HCT116 (cell line): ENCODE measurements around the gene NXPH2.

Experiments used
- ATF3 ChIP-seq: IDR thresholded peaks from 2 replicates; pipeline ENCODE4 v1.6.1; 2012
- CTCF ChIP-seq, 3 experiments: fragments of 200-600 bp in 1 of 3; sonication (generic) in 1 of 3; IDR thresholded peaks in 2 of 3; conservative IDR thresholded peaks in 1 of 3; 2 replicates each; pipeline ENCODE4 v1.5.1; 2012 to 2017; ENCODE audit warnings: low read depth in 2 of 3, low read length in 2 of 3, antibody characterized with exemption in 1 of 3, borderline replicate concordance in 1 of 3, control low read depth in 1 of 3, mild to moderate bottlenecking in 1 of 3, mixed read lengths in 1 of 3, mixed run types in 1 of 3, moderate library complexity in 1 of 3; ENCODE audit not compliant: insufficient read depth in 1 of 3

GRCh38 chr2:138723196-138723987 lies 56.8 kb downstream of the NXPH2 start:
- TF ChIP-seq ATF3 (no peak), CTCF (IDR thresholded peaks at IDR 0.05 in 2 of 3, conservative IDR thresholded peaks at IDR 0.05 in 1 of 3; ENCODE audit: borderline replicate concordance in 1 of 3, insufficient read depth in 1 of 3, low read depth in 2 of 3, low read length in 2 of 3) (no peak)
